ENCODE measurements around the gene SSR1. TPM values are rescaled to one million over a fixed set of nuclear protein-coding genes. Genes with fewer than 3 reads are reported as not detected.
"Not testable (repeated sequence)": the region's sequence is repeated elsewhere in the genome, so short reads cannot be mapped to it uniquely, and the experiment has no call there.

Gene SSR1
- total RNA-seq, 1 donor from 2014 or later, result 115 TPM

- H3K27me3 ChIP-seq (ENCODE audit: control insufficient read depth, insufficient read depth, low read length), result no peaks in the 10 kb centered on the region
- TF ChIP-seq CTCF (IDR thresholded peaks at IDR 0.05; ENCODE audit: insufficient read depth, low read length, poor library complexity, severe bottlenecking), result no peak
Measured at GRCh38 chr6:7341271-7341670, 28.3 kb upstream of the SSR1 start.

GRCh38 chr6:7339007-7339732 is 26.2 kb upstream of the SSR1 start:
- DNase-seq (ENCODE audit: low read depth); H3K36me3 ChIP-seq (ENCODE audit: control insufficient read depth, insufficient read depth, low read length); H3K27me3 ChIP-seq (ENCODE audit: control insufficient read depth, insufficient read depth, low read length); H3K4me3 ChIP-seq (ENCODE audit: low read depth, low read length): not testable (repeated sequence)
- TF ChIP-seq CTCF (IDR thresholded peaks at IDR 0.05; ENCODE audit: insufficient read depth, low read length, poor library complexity, severe bottlenecking), result peak; percentile 47

More at GRCh38 chr6:7341271-7341670, 28.3 kb upstream of the SSR1 start:
- no peak for DNase-seq (ENCODE audit: low read depth)
- Histone ChIP-seq H3K4me3 (ENCODE audit: low read depth, low read length) (no peak overlapping the region), H3K36me3 (ENCODE audit: control insufficient read depth, insufficient read depth, low read length) (no peaks in the 10 kb centered on the region)

GRCh38 chr6:7338031-7338430 is 25.0 kb upstream of the SSR1 start:
- no peaks in the 10 kb centered on the region for H3K36me3 ChIP-seq (ENCODE audit: control insufficient read depth, insufficient read depth, low read length)
- TF ChIP-seq CTCF (IDR thresholded peaks at IDR 0.05; ENCODE audit: insufficient read depth, low read length, poor library complexity, severe bottlenecking), result no peak
- no peak for DNase-seq (ENCODE audit: low read depth)
- H3K4me3 ChIP-seq (ENCODE audit: low read depth, low read length), result no peak overlapping the region
- H3K27me3 ChIP-seq (ENCODE audit: control insufficient read depth, insufficient read depth, low read length), result no peaks in the 10 kb centered on the region

- DNase-seq (ENCODE audit: low read depth), result no peak
- H3K4me3 ChIP-seq (ENCODE audit: low read depth, low read length), result no peak overlapping the region
- H3K36me3 ChIP-seq (ENCODE audit: control insufficient read depth, insufficient read depth, low read length), result no peaks in the 10 kb centered on the region
- H3K27me3 ChIP-seq (ENCODE audit: control insufficient read depth, insufficient read depth, low read length), result no peaks in the 10 kb centered on the region
- TF ChIP-seq CTCF (IDR thresholded peaks at IDR 0.05; ENCODE audit: insufficient read depth, low read length, poor library complexity, severe bottlenecking), result no peak
Measured at GRCh38 chr6:7335519-7335918, 22.5 kb upstream of the SSR1 start.

- no peak for DNase-seq (ENCODE audit: low read depth)
- no peak overlapping the region for H3K4me3 ChIP-seq (ENCODE audit: low read depth, low read length)
- H3K27me3 ChIP-seq (ENCODE audit: control insufficient read depth, insufficient read depth, low read length), result no peaks in the 10 kb centered on the region
- H3K36me3 ChIP-seq (ENCODE audit: control insufficient read depth, insufficient read depth, low read length), result no peaks in the 10 kb centered on the region
- TF ChIP-seq CTCF (IDR thresholded peaks at IDR 0.05; ENCODE audit: insufficient read depth, low read length, poor library complexity, severe bottlenecking), result no peak
Measured at GRCh38 chr6:7334685-7335084, 21.7 kb upstream of the SSR1 start.

Measured in kidney epithelial cell (primary cell).